ENCODE data around the gene NCR1. TPM values are rescaled to one million over a fixed set of nuclear protein-coding genes. Genes with fewer than 3 reads are reported as not detected.
"Not testable (repeated sequence)": the region's sequence is repeated elsewhere in the genome, so short reads cannot be mapped to it uniquely, and the experiment has no call there.

NCR1 gene
- not detected for total RNA-seq

GRCh38 chr19:54905803-54906511, at the start of gene NCR1:
Gene NCR1, plus strand, starts transcription at chr19:54906148. Its CDS starts 40 bp downstream, at chr19:54906188.
- no peak for DNase-seq (ENCODE audit: low spot score in 2 of 2)
- Histone ChIP-seq H3K4me3 (no peak within 1 kb of the TSS), H3K4me1 (no peaks in the 10 kb centered on the region), H3K9me3 (no peaks in the 10 kb centered on the region), H3K27ac (no peak within 1 kb of the TSS), H3K36me3 (no peaks in the 10 kb centered on the region), H3K27me3 (no peaks in the 10 kb centered on the region)
- TF ChIP-seq CTCF (IDR thresholded peaks at IDR 0.05), result no peak
- intact Hi-C loops (cut with DNase I), result no loop called here

DNA sequence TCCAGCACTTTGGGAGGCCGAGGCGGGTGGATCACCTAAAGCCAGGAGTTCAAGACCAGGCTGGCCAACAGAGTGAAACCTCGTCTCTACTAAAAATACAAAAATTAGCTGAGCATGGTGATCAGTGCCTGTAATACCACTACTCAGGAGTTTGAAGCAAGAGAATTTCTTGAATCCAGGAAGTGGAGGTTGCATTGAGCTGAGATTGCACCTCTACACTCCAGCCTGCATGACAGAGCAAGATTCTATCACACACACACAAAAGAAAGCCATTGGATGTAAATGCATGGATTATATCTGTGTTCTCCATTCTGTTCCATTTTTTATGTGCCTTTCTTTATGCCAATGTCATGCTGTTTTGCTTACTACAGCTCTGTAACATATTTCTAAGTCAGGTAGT, 47.5 kb upstream of the NCR1 start:
- DNase-seq (ENCODE audit: low spot score in 2 of 2), result not testable (repeated sequence)

GRCh38 chr19:54859421-54859820, 46.5 kb upstream of the NCR1 start:
- H3K4me3 ChIP-seq; DNase-seq (ENCODE audit: low spot score in 2 of 2); H3K27me3 ChIP-seq; H3K36me3 ChIP-seq; H3K27ac ChIP-seq; intact Hi-C loops (cut with DNase I); H3K4me1 ChIP-seq; H3K9me3 ChIP-seq: not testable (repeated sequence)

More for the DNA sequence above, 47.5 kb upstream of the NCR1 start:
- intact Hi-C loops (cut with DNase I); H3K27me3 ChIP-seq; H3K4me3 ChIP-seq; H3K27ac ChIP-seq; H3K4me1 ChIP-seq; H3K9me3 ChIP-seq; H3K36me3 ChIP-seq: not testable (repeated sequence)

GRCh38 chr19:54863459-54863858, 42.5 kb upstream of the NCR1 start:
- intact Hi-C loops (cut with DNase I); DNase-seq (ENCODE audit: low spot score in 2 of 2); H3K27ac ChIP-seq: not testable (repeated sequence)

DNA sequence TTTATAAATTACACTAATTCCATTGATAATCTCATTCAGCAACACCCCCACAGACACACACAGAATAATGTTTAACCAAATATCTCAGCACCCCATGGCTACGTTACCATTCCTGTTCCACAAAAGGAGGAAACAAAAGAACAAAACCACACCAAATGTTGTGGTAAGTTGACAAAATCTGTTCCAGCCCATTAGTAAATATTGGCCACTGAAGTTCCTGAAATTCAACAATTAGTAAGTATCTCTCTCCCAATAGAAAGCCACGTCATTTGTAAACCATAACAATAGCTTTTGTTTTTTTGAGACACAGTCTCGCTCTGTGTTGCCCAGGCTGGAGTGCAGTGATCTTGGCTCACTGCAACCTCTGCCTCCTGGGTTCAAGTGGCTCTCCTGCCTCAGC, 34.3 kb upstream of the NCR1 start:
- intact Hi-C loops (cut with DNase I), result no loop called here
- no peak for TF ChIP-seq CTCF (IDR thresholded peaks at IDR 0.05)
- H3K9me3 ChIP-seq, result no peaks in the 10 kb centered on the region
- DNase-seq (ENCODE audit: low spot score in 2 of 2), result no peak
- no peaks in the 10 kb centered on the region for H3K36me3 ChIP-seq
- no peak overlapping the region for H3K4me3 ChIP-seq
- H3K27ac ChIP-seq, result no peak overlapping the region
- H3K27me3 ChIP-seq, result no peaks in the 10 kb centered on the region
- H3K4me1 ChIP-seq, result no peaks in the 10 kb centered on the region

More at GRCh38 chr19:54863459-54863858, 42.5 kb upstream of the NCR1 start:
- not testable (repeated sequence) for H3K27me3 ChIP-seq, H3K4me1 ChIP-seq, H3K36me3 ChIP-seq, H3K9me3 ChIP-seq, H3K4me3 ChIP-seq

DNA sequence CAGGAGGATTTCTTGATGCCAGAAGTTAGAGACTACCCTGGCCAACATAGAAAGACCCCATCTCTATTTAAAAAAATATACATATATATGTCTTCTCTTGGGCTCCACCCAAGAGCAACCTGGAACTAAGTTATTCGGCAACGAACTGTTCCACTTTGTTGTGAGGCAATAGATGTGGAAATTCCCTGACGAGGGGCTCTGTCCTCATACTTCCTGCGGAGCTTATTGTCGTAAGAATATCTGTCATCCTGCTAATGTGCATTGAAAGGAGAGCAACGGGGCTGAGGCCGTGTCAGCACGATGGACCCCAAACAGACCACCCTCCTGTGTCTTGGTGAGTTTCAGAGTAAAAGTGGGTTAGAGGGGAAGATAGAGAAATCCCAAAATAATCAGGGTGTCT, 32.0 kb upstream of the NCR1 start, which contains the start of gene FCAR:
TSS of gene FCAR (plus strand) at position 246 of the 400 bp plus-strand sequence. CDS start at position 301, 55 bp downstream.
- TF ChIP-seq CTCF (IDR thresholded peaks at IDR 0.05), result no peak
- no peak within 1 kb of the TSS for H3K4me3 ChIP-seq
- no peak within 1 kb of the TSS for H3K27ac ChIP-seq
- DNase-seq (ENCODE audit: low spot score in 2 of 2), result no peak
- no peaks in the 10 kb centered on the region for H3K36me3 ChIP-seq
- no peaks in the 10 kb centered on the region for H3K27me3 ChIP-seq
- no peaks in the 10 kb centered on the region for H3K9me3 ChIP-seq
- intact Hi-C loops (cut with DNase I), result no loop called here
- no peaks in the 10 kb centered on the region for H3K4me1 ChIP-seq

GRCh38 chr19:54875506-54875905, 30.4 kb upstream of the NCR1 start:
- H3K4me1 ChIP-seq, result no peaks in the 10 kb centered on the region
- H3K27ac ChIP-seq, result no peak overlapping the region
- H3K36me3 ChIP-seq, result no peaks in the 10 kb centered on the region
- intact Hi-C loops (cut with DNase I), result no loop called here
- H3K27me3 ChIP-seq, result no peaks in the 10 kb centered on the region
- no peak for TF ChIP-seq CTCF (IDR thresholded peaks at IDR 0.05)
- DNase-seq (ENCODE audit: low spot score in 2 of 2), result no peak
- no peaks in the 10 kb centered on the region for H3K9me3 ChIP-seq
- no peak overlapping the region for H3K4me3 ChIP-seq

Data from ascending aorta (tissue), 2 donors.